ENCODE measurements around the gene CRYGN.

DNA sequence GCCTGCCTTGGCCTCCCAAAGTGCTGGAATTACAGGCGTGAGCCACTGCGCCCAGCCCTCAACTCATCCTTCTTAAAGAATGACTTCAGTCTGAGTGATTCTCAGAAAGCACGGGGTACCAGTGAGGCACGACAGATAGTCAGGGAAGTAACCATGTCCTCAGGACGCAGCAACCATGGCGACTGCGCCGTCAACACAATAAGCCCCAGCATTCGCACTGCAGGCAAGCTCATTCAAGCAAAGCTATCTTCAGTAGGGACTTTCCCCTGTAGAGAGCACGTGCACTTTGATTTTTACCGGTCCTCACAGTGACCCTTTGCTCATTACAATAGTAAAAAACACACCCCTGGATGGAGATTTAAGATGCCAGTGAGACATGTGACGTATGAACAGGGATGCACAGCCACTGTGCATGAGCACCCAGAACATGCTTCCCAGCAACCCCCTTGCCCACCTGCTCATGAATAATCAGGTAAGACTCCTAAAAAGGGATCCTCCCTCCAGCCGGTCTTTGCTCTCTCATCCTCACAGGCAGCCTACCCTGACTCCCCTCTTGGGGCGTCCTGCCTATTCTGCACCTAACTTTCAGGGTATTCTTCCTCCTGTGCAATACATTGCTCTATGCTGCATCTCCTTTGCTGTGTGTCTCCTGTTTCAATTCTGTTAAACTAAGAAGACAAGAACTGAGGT, 39.2 kb downstream of the CRYGN start:
- TF ChIP-seq EZH2 (IDR thresholded peaks at IDR 0.05; ENCODE audit: insufficient read depth, poor library complexity, severe bottlenecking) (no peak), EZH2phosphoT487 (IDR thresholded peaks at IDR 0.05; ENCODE audit: insufficient read depth, low read depth) (no peak)

Measured in GM23248 (cell line).